Subcutaneous adipose tissue (tissue), 4 donors: ENCODE results near the gene POLA2. TPM values are rescaled to one million over a fixed set of nuclear protein-coding genes. Genes with fewer than 3 reads are reported as not detected.

Experiments
- CTCF ChIP-seq: fragments of 450-650 bp; IDR thresholded peaks from one replicate; pipeline ENCODE4 v1.5.1; 2016; ENCODE audit warnings: low read depth, mild to moderate bottlenecking, control low read depth, antibody characterized with exemption, moderate library complexity
- total RNA-seq, 4 donors: library from RNA; depleted of rRNA; stranded (reverse); fragments of >200 nt; gene quantifications; one replicate each; pipeline ENCODE4 v1.1.0, GENCODE V29; 2016

The POLA2 gene
- total RNA-seq, 4 donors from 2014 or later, result 2.6 to 6.2 (median 4.9) TPM

DNA sequence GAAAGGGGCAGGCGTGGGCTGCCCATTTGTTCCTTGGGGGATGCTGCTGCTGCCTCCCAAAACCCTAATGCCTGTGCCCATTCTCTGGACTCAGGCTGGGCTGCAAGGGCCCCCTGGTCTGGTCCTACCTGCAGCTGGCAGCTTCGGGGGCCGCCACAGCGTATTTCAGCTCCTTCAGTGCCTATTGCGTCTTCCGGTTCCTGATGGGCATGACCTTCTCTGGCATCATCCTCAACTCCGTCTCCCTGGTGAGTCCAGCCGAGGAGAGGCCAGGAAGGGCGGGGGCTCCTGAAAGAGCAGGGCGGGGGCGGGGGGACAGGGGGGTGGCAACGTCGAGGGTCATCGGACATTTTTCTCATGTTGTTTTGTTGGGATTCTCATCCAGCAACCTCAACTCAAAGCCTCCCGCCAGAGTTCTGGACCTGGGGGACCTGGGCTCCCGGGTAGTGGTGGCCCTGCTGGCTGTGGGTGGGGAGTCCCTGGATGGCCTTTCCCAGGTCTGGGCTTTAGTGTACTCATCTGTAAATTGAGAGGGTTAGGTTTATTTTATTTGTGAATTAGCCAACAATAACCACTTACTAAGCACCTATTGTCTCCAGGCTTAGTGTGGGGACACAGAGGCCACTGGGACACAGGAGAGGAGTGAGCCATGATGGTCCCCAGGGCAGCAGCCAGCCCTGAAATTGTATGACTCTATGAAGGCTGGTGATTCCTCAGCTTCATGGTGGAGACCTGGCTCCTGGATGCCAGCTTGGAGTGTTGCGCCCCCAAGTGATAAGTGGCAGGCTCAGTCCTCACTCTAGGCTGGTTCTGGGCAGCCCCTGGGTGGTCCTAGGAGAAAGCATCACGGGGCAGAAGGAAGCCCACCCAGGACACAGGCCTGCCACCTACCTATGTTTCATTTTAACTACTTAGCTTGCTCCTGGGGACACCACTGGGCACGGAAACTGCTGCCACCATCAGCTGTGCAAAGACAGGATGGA is 44.0 kb upstream of the POLA2 start:
- no peak for TF ChIP-seq CTCF

- TF ChIP-seq CTCF, result no peak
Observed at GRCh38 chr11:65218446-65218845, 43.3 kb upstream of the POLA2 start.

DNA sequence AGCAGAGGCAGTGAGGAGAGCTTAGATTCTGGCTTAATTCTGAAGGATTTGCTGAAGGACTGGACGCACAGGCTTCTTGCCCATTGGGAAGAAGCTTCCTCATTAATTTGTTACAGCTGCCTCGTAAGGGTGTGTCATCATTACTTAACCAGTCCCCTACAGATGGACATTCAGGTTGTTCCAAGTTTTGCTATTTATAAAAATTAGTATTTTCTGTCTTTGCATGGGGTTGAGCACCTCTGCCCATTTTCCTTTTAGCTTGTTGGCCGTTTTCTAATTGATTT is 41.9 kb upstream of the POLA2 start:
- no peak for TF ChIP-seq CTCF

DNA sequence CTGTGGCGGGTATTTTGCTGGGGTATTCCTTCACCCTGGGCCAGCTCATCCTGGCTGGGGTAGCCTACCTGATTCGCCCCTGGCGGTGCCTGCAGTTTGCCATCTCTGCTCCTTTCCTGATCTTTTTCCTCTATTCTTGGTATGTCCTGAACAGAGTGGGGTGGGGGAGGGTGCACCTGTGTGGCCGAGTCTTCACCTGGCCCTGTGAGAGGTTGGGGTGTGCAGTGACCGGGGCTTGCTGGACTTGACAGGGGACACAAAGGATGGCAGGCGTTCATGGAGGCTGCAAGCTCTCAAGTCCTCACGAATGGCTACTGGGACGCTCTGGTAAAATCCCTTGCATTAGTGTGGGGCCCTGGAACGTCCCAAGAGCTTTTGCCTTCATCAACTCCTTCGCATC is 40.7 kb upstream of the POLA2 start:
- no peak for TF ChIP-seq CTCF

- TF ChIP-seq CTCF, result no peak
Observed at GRCh38 chr11:65223011-65223410, 38.8 kb upstream of the POLA2 start.

DNA sequence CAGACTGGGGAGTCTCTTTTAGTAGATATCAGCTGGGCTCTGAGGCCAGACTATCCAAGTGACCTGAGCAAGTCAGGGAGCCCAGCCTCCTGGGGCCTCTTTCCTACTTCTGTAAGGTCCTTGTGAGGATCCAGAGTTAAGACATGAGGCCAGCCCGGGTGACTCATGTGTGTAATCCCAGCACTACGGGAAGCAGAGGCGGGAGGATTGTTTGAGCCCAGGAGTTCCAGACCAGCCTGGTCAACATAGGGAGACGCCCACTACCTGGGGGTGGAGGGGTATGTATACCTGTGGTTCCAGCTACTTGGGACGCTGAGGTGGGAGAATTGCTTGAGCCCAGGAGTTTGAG is 36.9 kb upstream of the POLA2 start:
- no peak for TF ChIP-seq CTCF

DNA sequence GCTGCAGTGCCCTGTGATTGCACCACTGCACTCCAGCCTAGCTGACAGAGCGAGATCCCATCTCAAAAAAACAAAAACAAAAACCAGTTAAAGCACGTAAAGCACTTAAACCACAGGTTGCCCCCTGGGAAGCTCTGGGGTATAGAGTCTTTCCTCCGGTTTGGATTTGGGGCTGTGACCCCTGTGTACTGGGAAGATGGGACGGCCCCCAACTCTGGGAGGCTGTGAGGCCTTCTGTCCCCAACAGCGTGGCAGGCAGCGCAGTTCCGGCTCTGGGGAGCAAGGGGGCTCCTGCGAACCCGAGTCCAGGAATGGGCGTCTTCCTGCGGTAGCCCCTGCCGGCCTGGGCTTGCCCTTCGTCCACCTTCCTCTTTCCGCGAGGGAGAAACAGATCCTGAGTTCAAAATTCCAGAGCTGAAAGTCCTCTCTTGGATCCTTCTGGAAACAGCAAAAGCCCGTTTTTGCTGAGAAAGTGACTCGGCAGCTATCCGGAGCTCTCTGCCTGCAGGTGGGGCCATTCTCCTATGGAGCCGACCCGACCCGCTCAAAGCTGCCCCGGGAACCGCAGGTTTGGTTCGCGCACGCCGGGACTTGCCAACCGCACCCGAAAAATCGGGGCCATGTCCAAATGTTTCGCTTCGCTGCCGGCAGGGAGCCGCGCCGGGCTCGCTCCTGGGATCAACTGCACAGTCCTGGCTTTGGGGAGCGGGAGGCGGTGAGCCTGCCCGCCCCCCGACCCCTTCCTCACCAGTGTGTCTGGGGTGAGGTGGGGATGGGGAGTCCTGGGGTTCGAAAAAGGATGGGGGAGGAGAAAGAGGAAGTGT is 36.3 kb upstream of the POLA2 start:
- TF ChIP-seq CTCF, result no peak
